Peyer's patch (tissue), 4 donors: ENCODE results near the gene COL23A1. TPM values are rescaled to one million over a fixed set of nuclear protein-coding genes. Genes with fewer than 3 reads are reported as not detected.

Experiments used
- DNase-seq, 3 donors: peaks; one replicate each; pipeline ENCODE4 v3.0.0-alpha.2; 2017 to 2019
- H3K27ac ChIP-seq, 4 donors: fragments of 200-600 bp; sonication (generic); one replicate each; pipeline ENCODE4 v1.5.1; 2016 to 2019
- H3K27me3 ChIP-seq, 2 donors: fragments of 200-600 bp; sonication (generic); one replicate each; pipeline ENCODE4 v1.5.1; 2019
- H3K36me3 ChIP-seq, 3 donors: fragments of 200-600 bp; sonication (generic); one replicate each; pipeline ENCODE4 v1.5.1; 2016 to 2019
- H3K4me1 ChIP-seq, 4 donors: fragments of 200-600 bp; sonication (generic); one replicate each; pipeline ENCODE4 v1.5.1; 2016 to 2019
- H3K4me3 ChIP-seq, 4 donors: fragments of 200-600 bp; sonication (generic); 1 replicate in 3 of 4; 2 replicates in 1 of 4; pipeline ENCODE4 v1.5.1; 2016 to 2019; ENCODE audit warnings: mild to moderate bottlenecking in 1 of 4
- H3K9me3 ChIP-seq, 4 donors: fragments of 200-600 bp; sonication (generic); one replicate each; pipeline ENCODE4 v1.5.1; 2016 to 2019; ENCODE audit warnings: mild to moderate bottlenecking in 1 of 4
- POLR2A ChIP-seq, 2 donors: fragments of 450-650 bp; IDR thresholded peaks; one replicate each; pipeline ENCODE4 v1.5.1; 2017; ENCODE audit warnings: antibody characterized with exemption in 2 of 2, mild to moderate bottlenecking in 2 of 2, moderate library complexity in 2 of 2
- total RNA-seq, 4 donors: library from RNA; depleted of rRNA; stranded (reverse); fragments of >200 nt; gene quantifications; one replicate each; pipeline ENCODE4 v1.1.0, GENCODE V29; 2016
- TF ChIP-seq, protein P1 (sequence below), 6 experiments: fragments of 450-650 bp in 4 of 6; fragments of 200-600 bp in 2 of 6; sonication (generic) in 1 of 6; IDR thresholded peaks; one replicate each; pipeline ENCODE4 v1.5.1; 2017 to 2019; ENCODE audit warnings: antibody characterized with exemption in 6 of 6, mild to moderate bottlenecking in 3 of 6, moderate library complexity in 1 of 6

Gene COL23A1
- total RNA-seq, 4 donors from 2014 or later, result 0.57 to 5.8 (median 1.2) TPM; not detected in 1

- TF ChIP-seq, protein P1, sequence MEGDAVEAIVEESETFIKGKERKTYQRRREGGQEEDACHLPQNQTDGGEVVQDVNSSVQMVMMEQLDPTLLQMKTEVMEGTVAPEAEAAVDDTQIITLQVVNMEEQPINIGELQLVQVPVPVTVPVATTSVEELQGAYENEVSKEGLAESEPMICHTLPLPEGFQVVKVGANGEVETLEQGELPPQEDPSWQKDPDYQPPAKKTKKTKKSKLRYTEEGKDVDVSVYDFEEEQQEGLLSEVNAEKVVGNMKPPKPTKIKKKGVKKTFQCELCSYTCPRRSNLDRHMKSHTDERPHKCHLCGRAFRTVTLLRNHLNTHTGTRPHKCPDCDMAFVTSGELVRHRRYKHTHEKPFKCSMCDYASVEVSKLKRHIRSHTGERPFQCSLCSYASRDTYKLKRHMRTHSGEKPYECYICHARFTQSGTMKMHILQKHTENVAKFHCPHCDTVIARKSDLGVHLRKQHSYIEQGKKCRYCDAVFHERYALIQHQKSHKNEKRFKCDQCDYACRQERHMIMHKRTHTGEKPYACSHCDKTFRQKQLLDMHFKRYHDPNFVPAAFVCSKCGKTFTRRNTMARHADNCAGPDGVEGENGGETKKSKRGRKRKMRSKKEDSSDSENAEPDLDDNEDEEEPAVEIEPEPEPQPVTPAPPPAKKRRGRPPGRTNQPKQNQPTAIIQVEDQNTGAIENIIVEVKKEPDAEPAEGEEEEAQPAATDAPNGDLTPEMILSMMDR (IDR thresholded peaks at IDR 0.05), result no peak
- TF ChIP-seq POLR2A (IDR thresholded peaks at IDR 0.05), result no peak
- Histone ChIP-seq H3K4me3 (no peak overlapping the region), H3K27me3 (no peaks in the 10 kb centered on the region), H3K9me3 (no peaks in the 10 kb centered on the region), H3K4me1 (no peaks in the 10 kb centered on the region), H3K36me3 (no peaks in the 10 kb centered on the region), H3K27ac (no peak overlapping the region)
- DNase-seq, result peak in 1 of 3 donors; percentile 20
These were observed 204.7 kb downstream of the COL23A1 start for GRCh38 chr5:178385496-178385890.

- Histone ChIP-seq H3K9me3 (no peaks in the 10 kb centered on the region), H3K4me3 (no peak overlapping the region), H3K36me3 (no peaks in the 10 kb centered on the region), H3K27ac (no peak overlapping the region), H3K4me1 (no peaks in the 10 kb centered on the region), H3K27me3 (no peaks in the 10 kb centered on the region)
- peak in 1 of 3 donors; percentile 22 for DNase-seq
- no peak for TF ChIP-seq POLR2A (IDR thresholded peaks at IDR 0.05)
- TF ChIP-seq, protein P1 (IDR thresholded peaks at IDR 0.05), result no peak
These were observed 205.2 kb downstream of the COL23A1 start for GRCh38 chr5:178384816-178385495.

- H3K4me3 ChIP-seq, result no peak overlapping the region
- no peaks in the 10 kb centered on the region for H3K9me3 ChIP-seq
- H3K4me1 ChIP-seq, result no peaks in the 10 kb centered on the region
- no peak for TF ChIP-seq POLR2A (IDR thresholded peaks at IDR 0.05)
- TF ChIP-seq, protein P1 (IDR thresholded peaks at IDR 0.05), result no peak
- DNase-seq, result peak in 1 of 3 donors; percentile 21
- no peaks in the 10 kb centered on the region for H3K36me3 ChIP-seq
- H3K27me3 ChIP-seq, result no peaks in the 10 kb centered on the region
- no peak overlapping the region for H3K27ac ChIP-seq
These were observed 206.0 kb downstream of the COL23A1 start for GRCh38 chr5:178383919-178384815.

GRCh38 chr5:178383301-178383918, 206.8 kb downstream of the COL23A1 start:
- TF ChIP-seq, protein P1 (IDR thresholded peaks at IDR 0.05), result no peak
- H3K36me3 ChIP-seq, result no peaks in the 10 kb centered on the region
- H3K27ac ChIP-seq, result no peak overlapping the region
- no peaks in the 10 kb centered on the region for H3K27me3 ChIP-seq
- H3K9me3 ChIP-seq, result no peaks in the 10 kb centered on the region
- no peaks in the 10 kb centered on the region for H3K4me1 ChIP-seq
- no peak overlapping the region for H3K4me3 ChIP-seq
- DNase-seq, result peak in 1 of 3 donors; percentile 39

- H3K9me3 ChIP-seq, result no peaks in the 10 kb centered on the region
- no peak overlapping the region for H3K4me3 ChIP-seq
- peak in 1 of 3 donors; percentile 41 for DNase-seq
- no peak overlapping the region for H3K27ac ChIP-seq
- no peaks in the 10 kb centered on the region for H3K27me3 ChIP-seq
- H3K36me3 ChIP-seq, result no peaks in the 10 kb centered on the region
- no peaks in the 10 kb centered on the region for H3K4me1 ChIP-seq
- no peak for TF ChIP-seq POLR2A (IDR thresholded peaks at IDR 0.05)
- TF ChIP-seq, protein P1 (IDR thresholded peaks at IDR 0.05), result no peak
These were observed 207.4 kb downstream of the COL23A1 start for GRCh38 chr5:178382754-178383164.
